Lower leg skin (tissue), 4 donors: ENCODE data around the gene PKMYT1. TPM values are rescaled to one million over a fixed set of nuclear protein-coding genes. Genes with fewer than 3 reads are reported as not detected.

ENCODE experiments used
- DNase-seq, 2 donors: peaks; one replicate each; pipeline ENCODE4 v3.0.0-alpha.2; 2019; ENCODE audit warnings: low spot score in 2 of 2
- H3K4me3 ChIP-seq: fragments of 200-600 bp; sonication (generic); 2 replicates; pipeline ENCODE4 v1.5.1; 2017; ENCODE audit warnings: mild to moderate bottlenecking, low read depth; ENCODE audit not compliant: poor library complexity, severe bottlenecking
- CTCF ChIP-seq, 3 donors: fragments of 450-650 bp; IDR thresholded peaks; one replicate each; pipeline ENCODE4 v1.5.1; 2016; ENCODE audit warnings: antibody characterized with exemption in 3 of 3, mild to moderate bottlenecking in 3 of 3, moderate library complexity in 2 of 3
- POLR2A ChIP-seq, 2 donors: fragments of 450-650 bp; IDR thresholded peaks; one replicate each; pipeline ENCODE4 v1.6.1; 2016 to 2017; ENCODE audit warnings: antibody characterized with exemption in 2 of 2, mild to moderate bottlenecking in 1 of 2, moderate library complexity in 1 of 2
- WGBS, 2 donors: methylation state at CpG; one replicate each; pipeline ENCODE4 v1.1.5; 2018; 5-methylcytosine and 5-hydroxymethylcytosine counted together
- intact Hi-C: fragments of 100-400 bp; cut with DNase I; formaldehyde crosslinking; loops from one replicate; pipeline ENCODE4 v1.15.0; 2023; ENCODE audit warnings: low total_unique reads
- total RNA-seq, 4 donors: library from RNA; depleted of rRNA; stranded (reverse); fragments of >200 nt; gene quantifications; one replicate each; pipeline ENCODE4 v1.1.0, GENCODE V29; 2016

PKMYT1 gene
- total RNA-seq, 4 donors from 2014 or later, result 3.0 to 7.4 (median 3.9) TPM

- no peak for TF ChIP-seq POLR2A (IDR thresholded peaks at IDR 0.05)
- intact Hi-C loops, result no loop called here
- 29 to 33% methylated on average over 38 to 40 of the region's 40 CpGs for WGBS, 2 donors
- peak overlapping the region; percentile 58 for H3K4me3 ChIP-seq
- DNase-seq, result no peak
These were observed 39.5 kb upstream of the PKMYT1 start for GRCh38 chr16:3019594-3020246.

- WGBS, 2 donors, result 5 to 19% methylated on average over 22 to 31 of the region's 52 CpGs
- TF ChIP-seq POLR2A (IDR thresholded peaks at IDR 0.05) (no peak), CTCF (IDR thresholded peaks at IDR 0.05) (no peak)
- DNase-seq, result no peak
- intact Hi-C loops, result no loop called here
- H3K4me3 ChIP-seq, result no peak within 1 kb of the TSS
These were observed 37.7 kb upstream of the PKMYT1 start, which contains the start of gene CLDN6 for GRCh38 chr16:3017794-3018506. TSS of gene CLDN6 (minus strand) at chr16:3018183. CDS start at chr16:3016021, 2,162 bp downstream.

- 64 to 72% methylated on average over 20 of the region's 20 CpGs for WGBS, 2 donors
- intact Hi-C loops, result no loop called here
- TF ChIP-seq POLR2A (IDR thresholded peaks at IDR 0.05), result no peak
- TF ChIP-seq CTCF (IDR thresholded peaks at IDR 0.05), result no peak
These were observed 37.1 kb upstream of the PKMYT1 start for GRCh38 chr16:3017344-3017743.

GRCh38 chr16:3015865-3016521 lies 35.7 kb upstream of the PKMYT1 start:
- H3K4me3 ChIP-seq, result no peak overlapping the region
- TF ChIP-seq POLR2A (IDR thresholded peaks at IDR 0.05) (no peak), CTCF (IDR thresholded peaks at IDR 0.05) (no peak)
- WGBS, 2 donors, result 76 to 89% methylated on average over 13 of the region's 13 CpGs
- intact Hi-C loops, result no loop called here
- DNase-seq, result no peak

More at GRCh38 chr16:3017344-3017743, 37.1 kb upstream of the PKMYT1 start:
- H3K4me3 ChIP-seq, result no peak overlapping the region
- no peak for DNase-seq

GRCh38 chr16:3014971-3015370 lies 34.7 kb upstream of the PKMYT1 start:
- 85 to 89% methylated on average over 6 of the region's 6 CpGs for WGBS, 2 donors
- DNase-seq, result no peak

More at GRCh38 chr16:3014971-3015370, 34.7 kb upstream of the PKMYT1 start:
- no peak for TF ChIP-seq CTCF (IDR thresholded peaks at IDR 0.05)
- no peak for TF ChIP-seq POLR2A (IDR thresholded peaks at IDR 0.05)
- intact Hi-C loops, result no loop called here
- H3K4me3 ChIP-seq, result no peak overlapping the region
